Activated T-helper 2 cell treated with anti-CD3 and anti-CD28 coated beads, Interferon-gamma antibody, Interleukin-2, Interleukin-4, amounts not matched to agents 10 μg/mL and 5 μg/mL and 100 μg/mL, durations not matched to agents 14 hours and 24 hours and 36 hours (primary cell): ENCODE data around the gene TRAF4. TPM values are rescaled to one million over a fixed set of nuclear protein-coding genes. Genes with fewer than 3 reads are reported as not detected.

ENCODE experiments used
- DNase-seq: peaks from one replicate; pipeline ENCODE4 v3.0.0; 2021; ENCODE audit warnings: low spot score
- H3K27ac Mint-ChIP-seq: one replicate; pipeline ENCODE4 v1.8.0; 2021; ENCODE audit warnings: mixed read lengths
- H3K27me3 Mint-ChIP-seq: one replicate; pipeline ENCODE4 v1.8.0; 2021; ENCODE audit warnings: low read depth, mixed read lengths
- H3K36me3 Mint-ChIP-seq: one replicate; pipeline ENCODE4 v1.8.0; 2021; ENCODE audit warnings: low read depth, mixed read lengths
- H3K4me1 Mint-ChIP-seq: one replicate; pipeline ENCODE4 v1.8.0; 2021; ENCODE audit warnings: low read depth, mixed read lengths
- H3K4me3 Mint-ChIP-seq: one replicate; pipeline ENCODE4 v1.8.0; 2021; ENCODE audit warnings: low read depth, mild to moderate bottlenecking, moderate library complexity, mixed read lengths
- H3K9me3 Mint-ChIP-seq: one replicate; pipeline ENCODE4 v1.8.0; 2021; ENCODE audit warnings: mixed read lengths
- intact Hi-C: fragments of 100-400 bp; cut with micrococcal nuclease; formaldehyde crosslinking; loops from one replicate; pipeline ENCODE4 v1.15.1; 2023
- total RNA-seq: library from RNA; stranded (reverse); gene quantifications from 2 replicates; pipeline ENCODE4 v1.2.3, GENCODE V29; 2022

The TRAF4 gene
- 125 and 129 TPM in 2 replicates for total RNA-seq

GRCh38 chr17:28743243-28744103, at the start of gene TRAF4:
TSS of gene TRAF4 (plus strand) at chr17:28744011. CDS start at chr17:28744113, 102 bp downstream.
- peak within 1 kb of the TSS; percentile 81 for H3K27ac Mint-ChIP-seq
- peaks cover 27% of the 10 kb centered on the region for H3K4me1 Mint-ChIP-seq
- no peaks in the 10 kb centered on the region for H3K27me3 Mint-ChIP-seq
- peak; percentile 70 for DNase-seq
- peak within 1 kb of the TSS; percentile 90 for H3K4me3 Mint-ChIP-seq
- peaks cover 1% of the 10 kb centered on the region for H3K9me3 Mint-ChIP-seq
- peaks cover 53% of the 10 kb centered on the region for H3K36me3 Mint-ChIP-seq
- intact Hi-C loops: loop anchor here (1.0 kb wide), 1 partner anchor 15 kb away; the partner anchor contains the start of gene NEK8

- no peak for DNase-seq
- H3K27ac Mint-ChIP-seq: no peak overlapping the region
- no peak overlapping the region for H3K4me3 Mint-ChIP-seq
- peaks cover 78% of the 10 kb centered on the region for H3K36me3 Mint-ChIP-seq
- intact Hi-C loops: no loop called here
- H3K27me3 Mint-ChIP-seq: no peaks in the 10 kb centered on the region
- H3K4me1 Mint-ChIP-seq: no peaks in the 10 kb centered on the region
- H3K9me3 Mint-ChIP-seq: no peaks in the 10 kb centered on the region
These were observed 45.4 kb upstream of the TRAF4 start for GRCh38 chr17:28698253-28698941.

GRCh38 chr17:28700278-28700677, 43.5 kb upstream of the TRAF4 start:
- Mint-ChIP-seq H3K4me1 (no peaks in the 10 kb centered on the region), H3K9me3 (no peaks in the 10 kb centered on the region), H3K36me3 (peaks cover 71% of the 10 kb centered on the region), H3K4me3 (no peak overlapping the region), H3K27ac (no peak overlapping the region), H3K27me3 (no peaks in the 10 kb centered on the region)
- no peak for DNase-seq
- intact Hi-C loops: no loop called here

GRCh38 chr17:28700830-28701492, 42.9 kb upstream of the TRAF4 start:
- Mint-ChIP-seq H3K9me3 (no peaks in the 10 kb centered on the region), H3K27ac (no peak overlapping the region), H3K4me3 (no peak overlapping the region), H3K36me3 (peaks cover 66% of the 10 kb centered on the region), H3K4me1 (no peaks in the 10 kb centered on the region), H3K27me3 (no peaks in the 10 kb centered on the region)
- DNase-seq: no peak
- intact Hi-C loops: no loop called here

- Mint-ChIP-seq H3K27me3 (no peaks in the 10 kb centered on the region), H3K4me3 (no peak overlapping the region), H3K27ac (no peak overlapping the region), H3K36me3 (peaks cover 61% of the 10 kb centered on the region), H3K4me1 (no peaks in the 10 kb centered on the region), H3K9me3 (no peaks in the 10 kb centered on the region)
- intact Hi-C loops: no loop called here
- DNase-seq: no peak
These were observed 41.6 kb upstream of the TRAF4 start for GRCh38 chr17:28702026-28702751.

GRCh38 chr17:28702752-28703150, 41.1 kb upstream of the TRAF4 start:
- H3K36me3 Mint-ChIP-seq: peaks cover 56% of the 10 kb centered on the region
- intact Hi-C loops: no loop called here

GRCh38 chr17:28703552-28704218, 40.1 kb upstream of the TRAF4 start:
- Mint-ChIP-seq H3K9me3 (no peaks in the 10 kb centered on the region), H3K4me1 (no peaks in the 10 kb centered on the region), H3K27me3 (no peaks in the 10 kb centered on the region), H3K4me3 (no peak overlapping the region), H3K27ac (no peak overlapping the region), H3K36me3 (peaks cover 49% of the 10 kb centered on the region)
- intact Hi-C loops: no loop called here
- DNase-seq: no peak

More at GRCh38 chr17:28702752-28703150, 41.1 kb upstream of the TRAF4 start:
- Mint-ChIP-seq H3K27me3 (no peaks in the 10 kb centered on the region), H3K4me1 (no peaks in the 10 kb centered on the region), H3K27ac (no peak overlapping the region), H3K4me3 (no peak overlapping the region), H3K9me3 (no peaks in the 10 kb centered on the region)
- DNase-seq: no peak

- peaks cover 46% of the 10 kb centered on the region for H3K36me3 Mint-ChIP-seq
- no peak overlapping the region for H3K27ac Mint-ChIP-seq
- H3K4me1 Mint-ChIP-seq: no peaks in the 10 kb centered on the region
- H3K9me3 Mint-ChIP-seq: no peaks in the 10 kb centered on the region
- intact Hi-C loops: no loop called here
- H3K27me3 Mint-ChIP-seq: no peaks in the 10 kb centered on the region
- H3K4me3 Mint-ChIP-seq: no peak overlapping the region
- DNase-seq: no peak
These were observed 39.5 kb upstream of the TRAF4 start for GRCh38 chr17:28704219-28704858.

GRCh38 chr17:28705074-28705659, 38.6 kb upstream of the TRAF4 start:
- DNase-seq: no peak
- Mint-ChIP-seq H3K27me3 (no peaks in the 10 kb centered on the region), H3K27ac (no peak overlapping the region), H3K36me3 (peaks cover 37% of the 10 kb centered on the region), H3K9me3 (no peaks in the 10 kb centered on the region), H3K4me1 (no peaks in the 10 kb centered on the region), H3K4me3 (no peak overlapping the region)
- intact Hi-C loops: no loop called here

- H3K9me3 Mint-ChIP-seq: no peaks in the 10 kb centered on the region
- H3K4me3 Mint-ChIP-seq: no peak overlapping the region
- H3K27me3 Mint-ChIP-seq: no peaks in the 10 kb centered on the region
- peak overlapping the region; percentile 18 for H3K27ac Mint-ChIP-seq
- peaks cover 33% of the 10 kb centered on the region for H3K36me3 Mint-ChIP-seq
- no peak for DNase-seq
- peaks cover 2% of the 10 kb centered on the region for H3K4me1 Mint-ChIP-seq
- intact Hi-C loops: no loop called here
These were observed 38.0 kb upstream of the TRAF4 start for GRCh38 chr17:28705728-28706334.
